ENCODE measurements around the gene WDR37.

WDR37 gene

GRCh38 chr10:1122349-1122748, 66.2 kb downstream of the WDR37 start:
- TF ChIP-seq TCF12 (IDR thresholded peaks at IDR 0.05; ENCODE audit: low read depth) (no peak), TEAD4 (IDR thresholded peaks at IDR 0.05) (no peak), TAF1 (IDR thresholded peaks at IDR 0.05; ENCODE audit: low read depth) (no peak), CEBPB (IDR thresholded peaks at IDR 0.05) (no peak), FOXM1 (IDR thresholded peaks at IDR 0.05; ENCODE audit: borderline replicate concordance, low read depth) (no peak), RAD21 (IDR thresholded peaks at IDR 0.05; ENCODE audit: low read depth) (no peak), EP300 (IDR thresholded peaks at IDR 0.05; ENCODE audit: borderline replicate concordance) (no peak)

GRCh38 chr10:1123198-1123597, 67.0 kb downstream of the WDR37 start:
- TF ChIP-seq CREB1 (IDR thresholded peaks at IDR 0.05; ENCODE audit: low read depth) (no peak), FOXM1 (IDR thresholded peaks at IDR 0.05; ENCODE audit: borderline replicate concordance, low read depth) (no peak), RAD21 (IDR thresholded peaks at IDR 0.05; ENCODE audit: low read depth) (no peak), EGR1 (IDR thresholded peaks at IDR 0.05) (no peak), CEBPB (IDR thresholded peaks at IDR 0.05) (no peak), EP300 (IDR thresholded peaks at IDR 0.05; ENCODE audit: borderline replicate concordance) (no peak), ZBTB7A (IDR thresholded peaks at IDR 0.05; ENCODE audit: low read depth) (no peak), TAF1 (IDR thresholded peaks at IDR 0.05; ENCODE audit: low read depth) (no peak), NFIC (IDR thresholded peaks at IDR 0.05) (no peak), TCF12 (IDR thresholded peaks at IDR 0.05; ENCODE audit: low read depth) (no peak), MAX (IDR thresholded peaks at IDR 0.05) (no peak), TEAD4 (IDR thresholded peaks at IDR 0.05) (no peak)

GRCh38 chr10:1123972-1124371, 67.8 kb downstream of the WDR37 start:
- TF ChIP-seq YY1 (IDR thresholded peaks at IDR 0.05; ENCODE audit: low read depth), result no peak
- TF ChIP-seq MAX (IDR thresholded peaks at IDR 0.05), result no peak
- no peak for TF ChIP-seq NFIC (IDR thresholded peaks at IDR 0.05)
- TF ChIP-seq FOXM1 (IDR thresholded peaks at IDR 0.05; ENCODE audit: borderline replicate concordance, low read depth), result no peak
- no peak for TF ChIP-seq USF1 (IDR thresholded peaks at IDR 0.05)
- TF ChIP-seq EP300 (IDR thresholded peaks at IDR 0.05; ENCODE audit: borderline replicate concordance), result no peak
- TF ChIP-seq ZBTB7A (IDR thresholded peaks at IDR 0.05; ENCODE audit: low read depth), result no peak
- TF ChIP-seq TAF1 (IDR thresholded peaks at IDR 0.05; ENCODE audit: low read depth), result no peak
- TF ChIP-seq REST (IDR thresholded peaks at IDR 0.05; ENCODE audit: low read depth), result no peak

- TF ChIP-seq FOXM1 (IDR thresholded peaks at IDR 0.05; ENCODE audit: borderline replicate concordance, low read depth) (no peak), TEAD4 (IDR thresholded peaks at IDR 0.05) (no peak), CREB1 (IDR thresholded peaks at IDR 0.05; ENCODE audit: low read depth) (no peak), REST (IDR thresholded peaks at IDR 0.05; ENCODE audit: low read depth) (no peak), TAF1 (IDR thresholded peaks at IDR 0.05; ENCODE audit: low read depth) (no peak), TCF12 (IDR thresholded peaks at IDR 0.05; ENCODE audit: low read depth) (no peak), RAD21 (IDR thresholded peaks at IDR 0.05; ENCODE audit: low read depth) (no peak), USF1 (IDR thresholded peaks at IDR 0.05) (no peak), CEBPB (IDR thresholded peaks at IDR 0.05) (no peak)
Observed at GRCh38 chr10:1124796-1125195, 68.6 kb downstream of the WDR37 start.

- TF ChIP-seq MAX (IDR thresholded peaks at IDR 0.05), result no peak
- no peak for TF ChIP-seq YY1 (IDR thresholded peaks at IDR 0.05; ENCODE audit: low read depth)
- no peak for TF ChIP-seq CEBPB (IDR thresholded peaks at IDR 0.05)
- no peak for TF ChIP-seq FOXM1 (IDR thresholded peaks at IDR 0.05; ENCODE audit: borderline replicate concordance, low read depth)
- TF ChIP-seq TAF1 (IDR thresholded peaks at IDR 0.05; ENCODE audit: low read depth), result no peak
- TF ChIP-seq REST (IDR thresholded peaks at IDR 0.05; ENCODE audit: low read depth), result no peak
- TF ChIP-seq EGR1 (IDR thresholded peaks at IDR 0.05), result no peak
- TF ChIP-seq TEAD4 (IDR thresholded peaks at IDR 0.05), result no peak
- no peak for TF ChIP-seq ZBTB7A (IDR thresholded peaks at IDR 0.05; ENCODE audit: low read depth)
- no peak for TF ChIP-seq TCF12 (IDR thresholded peaks at IDR 0.05; ENCODE audit: low read depth)
- no peak for TF ChIP-seq RAD21 (IDR thresholded peaks at IDR 0.05; ENCODE audit: low read depth)
- no peak for TF ChIP-seq USF1 (IDR thresholded peaks at IDR 0.05)
- no peak for TF ChIP-seq NFIC (IDR thresholded peaks at IDR 0.05)
- TF ChIP-seq CREB1 (IDR thresholded peaks at IDR 0.05; ENCODE audit: low read depth), result no peak
- no peak for TF ChIP-seq EP300 (IDR thresholded peaks at IDR 0.05; ENCODE audit: borderline replicate concordance)
Observed at GRCh38 chr10:1126461-1126860, 70.3 kb downstream of the WDR37 start.

Measured in Ishikawa (cell line).